Erythroblast (primary cell): ENCODE results near the gene FGFR3.

Experiments used
- DNase-seq, 2 experiments: peaks; one replicate each; lab custom pipeline; 2025; lab: John Stamatoyannopoulos, UW
- GATA1 ChIP-seq: IDR thresholded peaks from 2 replicates; pipeline ENCODE4 v1.6.1; 2011; ENCODE audit warnings: low read depth, mild to moderate bottlenecking, control low read depth, low read length, moderate library complexity
- POLR2A ChIP-seq: IDR thresholded peaks from 2 replicates; pipeline ENCODE4 v1.6.1; 2011; ENCODE audit warnings: mild to moderate bottlenecking, low read length

The FGFR3 gene

GRCh38 chr4:1856943-1857699 is 64.0 kb downstream of the FGFR3 start:
- TF ChIP-seq GATA1 = no peak
- no peak for TF ChIP-seq POLR2A
- no peak for DNase-seq

GRCh38 chr4:1857931-1858330 is 64.8 kb downstream of the FGFR3 start:
- TF ChIP-seq POLR2A = no peak
- no peak for TF ChIP-seq GATA1

More at GRCh38 chr4:1857931-1858330, 64.8 kb downstream of the FGFR3 start:
- DNase-seq = no peak
